GM18868 (cell line): Measurements from ENCODE around the gene LY86.

Source experiments
- ATAC-seq: cut with Tn5 transposase; IDR thresholded peaks from one replicate; pipeline ENCODE4 v1.9.1; 2021; ENCODE audit warnings: mild to moderate bottlenecking, moderate library complexity; ENCODE audit not compliant: unreplicated experiment

The LY86 gene

GRCh38 chr6:6569811-6570164, 18.7 kb upstream of the LY86 start:
- ATAC-seq: no peak

DNA sequence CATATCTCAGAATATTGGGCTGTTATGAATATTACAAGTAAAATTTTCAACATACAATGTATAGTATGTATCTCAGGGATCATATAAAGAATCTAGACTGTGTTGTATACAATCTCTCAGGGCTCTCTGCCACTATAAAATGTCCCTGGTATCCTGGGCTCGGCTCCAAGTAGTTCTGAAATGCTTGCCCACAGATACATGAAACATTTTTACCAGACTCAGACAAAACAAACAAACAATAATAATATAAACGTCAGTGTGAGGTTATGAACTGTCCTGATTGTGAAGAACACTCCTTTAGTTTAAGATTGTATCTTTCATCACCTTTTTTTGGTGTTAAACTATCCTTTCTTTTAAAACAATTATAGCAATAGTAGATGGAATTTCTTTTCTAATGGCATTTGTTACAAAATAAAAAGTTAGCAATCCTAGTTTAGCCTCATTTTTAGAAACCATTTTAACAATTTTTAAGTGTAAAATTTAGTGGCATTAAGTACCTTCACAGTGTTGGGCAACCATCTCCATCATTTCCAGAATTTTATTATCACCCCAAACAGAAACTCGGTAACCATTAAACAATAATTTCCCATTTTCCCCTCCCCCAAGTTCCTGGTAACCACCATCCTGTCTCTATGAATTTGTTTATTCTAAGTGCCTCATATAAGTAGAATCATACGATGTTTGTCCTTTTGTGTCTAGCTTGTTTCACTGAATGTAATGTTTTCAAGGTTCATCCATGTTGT, 17.4 kb upstream of the LY86 start:
- no peak for ATAC-seq

GRCh38 chr6:6575143-6575542, 13.4 kb upstream of the LY86 start:
- no peak for ATAC-seq

- no peak for ATAC-seq
Measured at GRCh38 chr6:6577735-6578134, 10.8 kb upstream of the LY86 start.

- ATAC-seq: no peak
Measured at GRCh38 chr6:6579281-6579680, 9.2 kb upstream of the LY86 start.

- no peak for ATAC-seq
Measured at GRCh38 chr6:6580225-6580856, 8.2 kb upstream of the LY86 start.

GRCh38 chr6:6581054-6581453, 7.5 kb upstream of the LY86 start:
- no peak for ATAC-seq

- ATAC-seq: no peak
Measured at GRCh38 chr6:6582131-6582530, 6.4 kb upstream of the LY86 start.

DNA sequence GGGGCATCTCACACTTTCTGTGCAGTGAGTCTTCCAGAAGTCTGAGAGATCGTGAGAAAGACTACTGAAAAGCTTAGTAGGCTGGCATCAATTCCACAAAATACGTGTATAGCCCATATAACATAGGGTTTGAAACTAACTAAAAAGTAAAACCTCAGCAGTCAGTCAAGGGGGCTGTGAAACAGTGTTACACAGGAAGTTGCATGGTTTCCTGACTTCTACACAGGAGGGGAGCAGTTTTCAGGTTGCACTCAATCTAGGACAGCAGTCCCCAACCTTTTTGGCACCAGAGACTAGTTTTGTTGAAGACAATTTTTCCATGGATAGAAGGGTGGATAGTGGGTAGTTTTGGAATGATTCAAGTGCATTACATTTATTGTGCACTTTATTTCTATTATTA, 4.7 kb upstream of the LY86 start:
- ATAC-seq: no peak

- ATAC-seq: no peak
Measured at GRCh38 chr6:6584310-6585002, 4.1 kb upstream of the LY86 start.

DNA sequence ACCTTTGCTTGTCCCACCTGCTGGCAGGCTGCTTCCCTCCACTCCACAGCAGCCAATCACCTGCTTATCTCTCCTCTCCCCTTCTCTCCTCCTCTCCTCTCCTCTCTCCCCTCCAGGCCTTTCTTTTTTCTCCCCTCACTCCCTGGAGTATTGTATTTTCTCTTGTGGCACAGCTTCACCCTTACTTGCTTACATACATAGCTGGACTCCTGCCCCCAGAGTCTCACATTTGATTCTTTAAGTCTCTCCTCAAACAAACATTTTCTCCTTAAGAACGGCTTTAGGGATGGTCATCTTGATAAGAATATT, 3.6 kb upstream of the LY86 start:
- no peak for ATAC-seq

- no peak for ATAC-seq
Measured at GRCh38 chr6:6586167-6586566, 2.4 kb upstream of the LY86 start.

- ATAC-seq: peak; percentile 46
Measured at GRCh38 chr6:6586671-6587526, 1.6 kb upstream of the LY86 start.

DNA sequence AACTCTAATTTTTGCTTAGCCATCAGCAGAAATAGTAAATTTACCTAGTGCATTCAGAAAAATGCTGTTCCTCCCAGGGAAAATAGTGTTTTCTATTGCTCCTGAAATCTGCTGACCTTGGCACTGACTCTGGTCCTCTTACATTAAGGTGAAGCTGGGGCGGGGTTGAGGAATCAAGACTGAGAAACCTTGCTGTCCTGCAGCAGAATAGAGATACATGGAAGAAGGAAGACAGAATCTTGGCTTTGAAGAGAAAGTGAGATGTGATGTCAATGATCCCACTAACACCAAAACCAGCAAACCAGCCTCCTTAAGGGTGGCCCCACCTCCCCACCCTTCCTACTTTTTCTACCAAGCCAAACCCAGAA, 840 bp upstream of the LY86 start:
- no peak for ATAC-seq

- peak; percentile 25 for ATAC-seq
Measured at GRCh38 chr6:6588924-6589709, 597 bp downstream of the LY86 start.

GRCh38 chr6:6590530-6590929, 2.0 kb downstream of the LY86 start:
- no peak for ATAC-seq

GRCh38 chr6:6591778-6592465, 3.4 kb downstream of the LY86 start:
- peak; percentile 34 for ATAC-seq

GRCh38 chr6:6592826-6593475, 4.4 kb downstream of the LY86 start:
- ATAC-seq: no peak

- ATAC-seq: no peak
Measured at GRCh38 chr6:6593867-6594468, 5.4 kb downstream of the LY86 start.
